ENCODE measurements around the gene PLAC8.
"Not testable (repeated sequence)": the region's sequence is repeated elsewhere in the genome, so short reads cannot be mapped to it uniquely, and the experiment has no call there.

Gene PLAC8

DNA sequence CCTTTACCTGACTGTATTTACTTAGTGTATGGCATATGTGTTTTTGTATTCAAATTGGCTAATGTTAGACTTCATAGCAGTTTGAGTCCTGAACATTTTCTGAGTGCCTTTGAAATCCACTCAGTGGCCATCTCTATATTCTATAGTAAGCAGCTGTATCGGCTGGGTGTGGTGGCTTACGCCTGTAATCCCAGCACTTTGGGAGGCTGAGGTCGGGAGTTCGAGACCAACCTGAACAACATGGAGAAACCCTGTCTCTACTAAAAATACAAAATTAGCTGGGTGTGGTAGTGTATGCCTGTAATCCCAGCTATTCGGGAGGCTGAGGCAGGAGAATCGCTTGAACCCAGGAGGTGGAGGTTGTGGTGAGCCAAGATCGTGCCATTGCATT, 2.8 kb downstream of the PLAC8 start:
- peak; percentile 56 for DNase-seq

DNA sequence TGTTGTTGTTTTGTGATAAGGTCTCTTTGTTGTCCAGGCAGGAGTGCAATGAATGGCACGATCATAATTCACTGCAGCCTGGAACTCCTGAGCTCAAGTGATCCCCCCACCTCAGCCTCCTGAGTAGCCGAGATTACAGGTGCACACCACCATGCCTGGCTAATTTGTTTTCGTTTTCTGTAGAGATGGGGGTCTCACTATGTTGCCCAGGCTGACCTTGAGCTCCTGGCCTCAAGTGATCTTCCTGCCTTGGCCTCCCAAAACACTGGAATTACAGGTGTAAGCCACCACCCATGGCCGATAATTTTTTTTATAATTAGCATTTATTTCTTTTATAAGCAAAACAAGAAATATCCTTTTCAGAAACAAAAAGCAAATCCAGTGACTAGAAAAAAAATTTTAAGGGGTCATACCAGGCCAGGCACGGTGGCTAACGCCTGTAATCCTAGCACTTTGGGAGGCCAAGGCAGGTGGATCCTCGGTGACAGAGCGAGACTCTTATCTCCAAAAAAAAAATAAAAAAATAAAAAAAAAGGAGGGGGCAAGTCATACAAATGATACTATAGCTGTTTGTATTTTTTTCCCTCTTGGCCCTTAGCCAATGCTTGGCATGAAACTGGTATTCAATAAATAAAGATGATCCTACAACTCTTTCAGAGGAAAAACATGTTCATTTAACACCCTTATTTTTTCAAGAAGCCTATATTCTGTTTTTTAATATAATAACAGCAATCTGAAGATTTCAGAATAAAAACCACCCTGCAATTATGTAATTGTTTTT, 3.4 kb downstream of the PLAC8 start:
- DNase-seq: peak; percentile 56

DNA sequence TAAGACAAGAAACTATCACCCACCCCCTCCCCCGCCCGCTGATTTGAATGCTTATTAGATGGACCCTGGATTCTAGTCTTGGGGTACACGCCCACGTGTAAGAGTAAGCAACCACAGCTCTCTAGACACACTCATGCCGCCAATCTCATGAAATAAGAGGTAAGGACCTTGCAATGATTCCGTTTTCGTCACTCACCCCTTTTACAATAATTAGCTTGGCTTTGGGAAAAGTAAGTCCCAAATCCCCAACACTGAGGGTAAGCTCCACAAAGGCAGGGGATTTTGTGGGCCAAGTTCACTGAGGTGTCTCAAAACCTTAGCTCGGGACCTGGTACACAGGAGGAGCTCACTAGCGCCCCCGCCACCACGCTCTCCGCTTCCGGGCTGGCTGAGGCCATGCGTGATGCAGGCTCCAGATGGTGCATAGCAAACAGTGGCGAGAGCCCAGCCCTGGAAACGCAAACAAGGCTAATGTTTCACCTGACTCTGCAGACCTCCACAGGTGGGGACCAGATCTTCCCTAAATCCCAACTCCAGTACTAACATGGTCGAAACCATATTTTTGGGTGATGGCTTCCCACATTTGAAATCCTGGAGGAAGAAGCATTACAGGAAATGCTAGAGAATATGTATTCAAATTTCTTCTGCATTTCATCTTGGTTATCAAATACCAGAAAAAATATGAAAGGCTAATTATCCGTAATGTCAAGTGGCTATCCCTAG, 4.1 kb downstream of the PLAC8 start:
- DNase-seq: peak; percentile 95

DNA sequence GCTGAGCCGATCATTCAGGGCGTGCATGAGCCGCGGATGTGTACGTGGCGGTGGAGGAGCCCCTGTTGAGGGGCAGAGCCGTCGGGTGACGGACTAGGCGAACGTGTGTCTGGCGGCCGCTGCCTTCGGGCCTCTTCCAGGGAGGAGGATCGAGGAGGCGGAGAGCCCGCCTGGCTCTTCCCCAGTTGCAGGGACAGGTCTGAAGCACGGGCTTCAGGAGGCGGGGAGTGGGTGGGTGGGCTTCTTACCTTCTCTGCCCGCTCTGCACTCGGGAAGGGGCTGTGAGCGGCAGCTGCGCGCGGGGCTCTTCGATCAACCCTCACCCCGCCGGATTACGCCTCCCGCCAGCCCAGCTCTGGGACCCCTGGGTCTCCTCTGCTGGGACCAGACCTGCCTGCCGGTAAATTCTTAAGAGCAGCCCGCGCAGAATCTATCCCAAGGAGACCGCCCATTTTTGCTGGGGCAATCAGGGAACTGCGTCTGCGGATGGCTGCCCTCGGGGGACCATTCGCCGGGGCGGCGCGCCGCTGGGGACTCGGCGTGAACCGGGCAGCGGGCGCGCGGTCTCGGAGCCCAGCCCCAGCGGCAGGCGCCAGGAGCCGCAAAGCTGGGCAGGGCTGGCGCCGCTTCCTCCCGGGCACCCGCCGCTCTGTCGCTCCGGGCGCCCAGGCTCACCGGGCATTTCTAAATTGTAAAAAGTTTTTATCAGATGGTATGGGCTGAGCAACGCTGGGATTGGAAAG, 4.9 kb downstream of the PLAC8 start:
- peak; percentile 79 for DNase-seq

DNA sequence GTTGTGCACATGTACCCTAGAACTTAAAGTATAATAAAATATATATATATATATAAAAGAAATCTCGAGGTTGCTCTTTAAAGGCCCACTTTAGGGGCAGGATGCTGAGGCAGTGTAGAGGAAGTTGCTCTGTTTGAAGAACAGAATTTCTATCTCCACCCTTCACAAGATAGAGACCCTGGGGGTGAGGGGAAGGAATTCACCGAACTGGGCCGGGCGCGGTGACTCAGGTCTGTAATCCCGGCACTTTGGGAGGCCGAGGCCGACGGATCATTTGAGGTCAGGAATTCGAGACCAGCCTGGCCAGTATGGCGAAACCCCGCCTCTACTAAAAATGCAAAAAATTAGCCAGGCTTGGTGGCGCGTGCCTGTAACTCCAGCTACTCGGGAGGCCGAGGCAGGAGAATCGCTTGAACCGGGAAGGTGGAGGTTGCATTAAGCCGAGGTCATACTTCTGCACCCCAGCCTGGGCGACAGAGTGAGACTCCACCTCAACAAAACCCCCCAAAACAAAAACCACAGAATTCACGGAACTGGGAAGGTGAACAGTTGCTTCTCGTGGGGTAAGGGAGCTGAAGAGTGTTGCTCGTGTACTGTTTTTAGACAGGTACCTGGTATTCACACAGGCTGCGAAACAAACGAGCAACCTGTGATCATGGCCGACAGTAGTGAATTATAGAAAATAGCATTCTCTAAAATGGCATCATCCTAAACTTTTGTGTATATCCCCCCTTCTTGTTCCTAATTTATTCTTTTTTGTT, 6.2 kb downstream of the PLAC8 start:
- no peak for DNase-seq

DNA sequence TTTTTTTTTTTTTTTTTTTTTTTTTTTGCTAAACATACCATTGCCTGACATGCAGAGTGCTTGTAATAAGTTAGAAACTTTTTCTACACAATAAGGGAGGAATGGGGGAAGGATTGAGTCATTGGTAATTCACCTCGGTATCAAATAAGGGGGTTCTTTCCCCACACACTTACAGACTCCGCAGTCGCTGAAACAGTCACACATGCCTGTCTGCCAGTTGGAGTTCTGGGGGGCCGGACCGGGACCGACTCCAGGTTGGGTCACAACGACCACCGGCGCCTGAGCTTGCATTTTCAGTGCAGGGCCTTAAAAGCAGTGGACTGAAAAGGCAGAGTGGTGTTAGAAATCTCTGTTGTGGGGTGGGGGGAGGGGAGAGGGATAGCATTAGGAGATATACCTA, 6.9 kb downstream of the PLAC8 start:
- no peak for DNase-seq

DNA sequence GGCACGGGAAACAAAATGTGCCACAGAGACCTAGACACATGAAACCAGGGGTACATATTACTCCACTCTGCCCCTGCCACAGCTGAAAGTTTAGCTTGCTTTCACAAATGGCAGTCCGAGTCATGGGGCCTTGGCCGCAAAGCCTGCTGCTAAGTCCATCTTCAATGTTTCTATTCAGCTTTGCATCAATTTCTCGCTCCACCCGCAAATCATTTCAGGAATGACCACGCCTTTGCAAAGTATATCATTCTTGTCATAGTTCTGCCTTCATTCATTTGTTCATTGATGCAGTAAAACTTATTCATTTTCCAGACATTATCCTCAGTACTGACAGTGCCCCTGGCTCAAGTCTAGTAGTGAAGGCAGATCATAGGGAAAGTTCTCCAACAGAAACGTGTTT, 9.5 kb downstream of the PLAC8 start:
- DNase-seq: no peak

DNA sequence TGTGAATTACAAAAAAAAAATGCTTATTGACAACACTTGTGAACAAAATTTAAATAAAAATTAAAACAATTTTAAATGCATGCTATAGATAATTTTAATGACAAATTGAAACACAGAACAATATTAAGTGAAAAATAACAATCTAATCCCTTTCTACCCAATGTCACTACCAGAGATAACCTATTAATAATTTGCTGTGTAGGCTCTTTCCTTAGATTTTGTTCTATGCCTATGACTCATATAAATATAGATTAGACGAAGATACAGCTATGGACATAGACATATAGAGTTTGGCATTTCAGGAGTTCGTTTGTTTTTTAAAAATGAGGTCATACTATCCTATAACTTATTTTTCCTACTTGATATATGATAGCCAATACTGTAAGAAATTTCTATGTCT, 18.1 kb downstream of the PLAC8 start:
- no peak for DNase-seq

DNA sequence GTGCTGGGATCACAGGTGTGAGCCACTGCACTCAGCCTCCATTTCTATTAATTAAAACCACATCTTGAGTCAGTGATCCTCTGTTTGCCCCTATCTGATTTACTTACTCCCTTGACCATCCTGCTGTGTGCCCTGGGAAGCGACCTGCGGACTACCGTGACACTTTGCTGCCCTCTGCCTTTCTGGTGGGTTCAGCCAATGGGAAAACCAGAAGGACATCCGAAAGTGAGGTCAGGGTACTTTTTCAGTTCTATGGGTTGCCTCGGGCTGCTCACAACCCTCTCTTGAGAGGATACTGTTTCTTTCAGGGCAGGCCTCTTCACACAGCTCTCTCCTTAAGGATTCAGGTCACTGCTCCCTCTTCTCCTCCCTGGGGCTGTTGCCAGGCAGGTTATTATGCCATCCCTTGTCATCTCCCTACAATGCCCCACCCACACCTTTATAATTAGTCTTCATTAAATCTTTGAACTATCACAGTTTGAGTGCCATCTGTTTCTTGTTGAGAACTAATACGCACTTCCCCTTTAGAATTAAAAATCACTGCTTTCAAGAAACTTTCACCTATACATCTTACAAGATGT, 21.4 kb downstream of the PLAC8 start:
- DNase-seq: peak; percentile 75

DNA sequence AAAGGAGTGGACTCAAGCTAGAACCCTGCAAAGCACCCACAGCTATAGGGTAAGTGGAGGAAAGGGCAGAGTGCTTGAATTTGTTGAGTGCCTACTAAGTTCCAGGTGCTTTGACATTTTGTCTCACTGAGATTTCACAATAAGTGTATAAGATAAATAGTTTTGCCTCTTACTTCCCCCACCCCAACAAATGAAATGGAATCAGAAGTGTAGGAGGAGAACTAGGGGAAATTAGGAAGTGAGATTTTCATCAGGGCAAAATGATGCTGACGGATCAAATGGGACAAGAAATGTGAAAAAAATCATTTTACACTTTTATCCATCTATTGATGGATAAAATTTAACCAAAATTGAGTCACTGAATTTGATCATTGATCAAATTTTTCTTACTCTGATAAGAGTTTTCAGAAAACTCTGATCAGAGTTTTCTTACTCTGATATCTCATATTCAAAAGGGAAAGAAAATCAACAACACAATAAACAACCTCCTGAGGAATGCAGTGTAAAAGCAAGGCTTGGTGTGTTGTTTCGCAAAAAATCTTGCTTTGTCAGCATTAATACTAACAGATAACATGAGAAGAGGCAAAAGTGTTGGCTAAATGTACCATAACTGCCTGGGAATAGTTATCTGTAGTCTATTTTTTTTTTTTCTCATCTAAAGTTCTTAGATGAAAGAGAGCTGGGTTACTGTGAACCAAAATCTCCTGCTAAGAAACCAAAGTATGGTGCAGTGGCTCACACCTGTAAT, 24.9 kb downstream of the PLAC8 start:
- DNase-seq: no peak

DNA sequence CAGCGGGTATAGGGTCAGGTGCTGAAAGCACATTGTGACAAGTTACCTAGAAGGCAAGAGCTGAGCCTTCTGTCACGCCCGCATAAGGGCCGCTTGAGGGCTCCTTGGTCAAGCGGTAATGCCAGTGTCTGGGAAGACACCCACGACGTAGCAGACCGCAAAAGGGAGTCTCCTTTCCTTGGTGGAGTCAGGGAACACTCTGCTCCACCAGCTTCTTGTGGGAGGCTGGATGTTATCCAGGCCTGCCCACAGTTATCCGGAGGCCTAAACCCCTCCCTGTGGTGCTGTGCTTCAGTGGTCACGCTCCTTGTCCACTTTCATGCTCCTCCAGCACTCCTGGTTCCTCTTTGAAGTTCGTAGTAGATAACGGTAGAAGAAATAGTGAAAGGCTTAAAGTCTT, 29.6 kb downstream of the PLAC8 start:
- DNase-seq: not testable (repeated sequence)

DNA sequence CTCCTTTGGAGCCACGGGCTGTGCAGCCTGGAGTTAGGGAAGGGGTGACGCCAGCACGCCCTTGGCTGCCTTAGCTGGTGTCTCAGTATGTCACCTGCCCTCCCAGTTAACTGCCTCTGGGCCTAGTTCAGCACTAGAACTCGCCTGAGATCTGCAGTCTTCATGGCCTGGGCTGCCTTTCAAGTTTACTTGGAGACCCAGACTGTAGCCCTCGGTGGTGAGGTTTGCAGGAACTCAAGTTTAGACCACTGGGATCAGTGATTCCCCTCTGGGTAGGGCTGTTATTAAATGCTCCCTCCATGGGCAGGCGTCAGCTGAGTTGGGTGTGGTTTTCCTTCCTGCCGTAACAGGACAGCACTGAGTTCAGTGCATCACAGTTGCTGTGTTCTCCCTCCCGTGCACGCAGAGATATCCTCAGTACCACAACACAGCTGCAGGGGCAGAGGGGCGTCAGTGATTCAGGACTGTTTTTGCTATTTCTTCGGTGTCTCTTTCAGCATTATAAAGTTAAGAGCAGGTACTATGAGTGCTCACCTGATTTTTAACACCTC, 30.5 kb downstream of the PLAC8 start:
- DNase-seq: no peak

DNA sequence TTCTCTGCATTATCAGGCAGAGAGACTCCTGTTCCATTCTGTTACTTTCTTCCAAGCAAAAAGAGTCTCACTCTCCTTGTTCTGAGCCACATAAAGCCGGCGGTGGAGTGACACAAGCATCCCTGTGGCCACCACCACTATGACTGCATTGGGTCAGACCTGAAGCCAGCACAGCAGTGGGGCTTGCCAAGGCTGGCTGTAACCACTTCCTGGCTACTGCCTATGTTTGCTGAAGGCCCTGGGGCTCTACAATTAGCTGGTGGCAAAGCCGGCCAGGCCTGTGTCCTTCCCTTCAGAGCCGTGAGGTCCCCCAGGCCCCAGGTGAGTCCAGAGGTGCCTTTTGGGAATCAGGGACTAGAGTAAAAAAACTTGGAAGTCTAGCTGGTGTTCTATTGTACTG, 31.8 kb downstream of the PLAC8 start:
- DNase-seq: peak; percentile 52

DNA sequence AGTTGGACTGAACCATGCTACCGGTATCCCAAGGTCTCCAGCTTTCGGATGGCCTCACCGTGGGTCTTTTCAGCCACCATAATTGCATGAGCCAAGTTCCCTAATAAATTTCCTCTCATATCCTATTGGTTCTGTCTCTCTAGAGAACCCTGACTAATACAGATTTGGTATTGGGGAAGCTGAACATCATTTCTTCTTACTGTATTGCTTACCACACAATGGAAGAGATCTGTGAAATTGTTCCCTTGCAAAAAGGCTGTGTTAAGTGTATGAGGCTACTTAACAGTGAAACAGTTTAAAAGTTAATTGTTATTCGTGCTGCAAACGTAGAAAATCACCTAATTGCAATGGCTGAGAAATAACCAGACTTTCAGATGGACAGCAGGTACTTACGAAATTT, 34.0 kb downstream of the PLAC8 start:
- DNase-seq: no peak

DNA sequence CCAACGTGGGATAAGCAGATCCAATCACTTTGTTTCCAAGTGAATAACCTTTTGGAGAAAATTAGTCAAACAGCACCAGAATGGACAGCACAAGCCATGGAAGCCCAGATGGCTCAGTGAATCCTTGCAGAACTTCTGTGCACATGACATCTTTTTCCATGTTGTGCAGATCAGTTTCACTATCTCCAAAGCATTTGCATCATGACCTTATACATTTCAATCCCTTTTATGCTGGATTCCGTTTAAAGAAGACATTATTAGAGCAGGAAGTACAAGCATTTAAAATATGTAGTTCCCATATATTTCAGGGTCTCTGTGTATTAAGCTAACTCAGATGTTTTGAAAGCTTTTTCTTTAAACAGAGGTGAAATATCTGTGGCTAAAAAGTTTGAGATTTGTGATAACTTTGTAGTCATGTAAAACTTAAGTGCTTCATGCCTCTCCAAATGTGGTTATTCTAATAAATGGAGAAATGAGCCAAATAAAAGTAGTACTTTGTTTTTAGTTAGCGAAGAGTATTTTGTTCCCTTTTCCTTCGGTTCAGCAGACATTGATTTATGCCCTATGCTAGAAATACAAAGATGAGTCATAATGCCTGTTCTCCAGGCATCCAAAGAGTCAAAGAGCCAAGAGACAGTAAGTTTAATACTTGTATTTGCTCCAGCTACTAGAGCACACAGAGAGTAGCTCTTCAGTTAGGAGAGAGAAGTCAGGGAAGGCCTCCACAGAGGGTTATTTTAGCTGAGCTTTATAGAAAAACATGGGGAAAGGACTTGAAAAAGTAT, 39.0 kb downstream of the PLAC8 start:
- DNase-seq: no peak

DNA sequence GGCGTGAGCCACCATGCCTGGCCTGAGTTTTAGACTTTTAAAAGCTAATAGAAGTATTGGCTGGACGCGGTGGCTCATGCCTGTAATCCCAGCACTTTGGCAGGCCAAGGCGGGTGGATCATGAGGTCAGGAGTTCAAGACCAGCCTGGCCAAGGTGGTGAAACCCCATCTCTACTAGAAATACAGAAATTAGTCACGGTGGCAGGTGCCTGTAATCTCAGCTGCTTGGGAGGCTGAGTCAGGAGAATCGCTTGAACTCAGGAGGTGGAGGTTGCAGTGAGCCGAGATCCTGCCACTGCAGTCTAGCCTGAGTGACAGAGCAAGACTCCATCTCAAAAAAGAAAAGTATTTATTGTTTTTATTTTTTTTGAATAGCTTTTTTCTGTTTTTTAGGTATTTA, 39.7 kb downstream of the PLAC8 start:
- DNase-seq: not testable (repeated sequence)

DNA sequence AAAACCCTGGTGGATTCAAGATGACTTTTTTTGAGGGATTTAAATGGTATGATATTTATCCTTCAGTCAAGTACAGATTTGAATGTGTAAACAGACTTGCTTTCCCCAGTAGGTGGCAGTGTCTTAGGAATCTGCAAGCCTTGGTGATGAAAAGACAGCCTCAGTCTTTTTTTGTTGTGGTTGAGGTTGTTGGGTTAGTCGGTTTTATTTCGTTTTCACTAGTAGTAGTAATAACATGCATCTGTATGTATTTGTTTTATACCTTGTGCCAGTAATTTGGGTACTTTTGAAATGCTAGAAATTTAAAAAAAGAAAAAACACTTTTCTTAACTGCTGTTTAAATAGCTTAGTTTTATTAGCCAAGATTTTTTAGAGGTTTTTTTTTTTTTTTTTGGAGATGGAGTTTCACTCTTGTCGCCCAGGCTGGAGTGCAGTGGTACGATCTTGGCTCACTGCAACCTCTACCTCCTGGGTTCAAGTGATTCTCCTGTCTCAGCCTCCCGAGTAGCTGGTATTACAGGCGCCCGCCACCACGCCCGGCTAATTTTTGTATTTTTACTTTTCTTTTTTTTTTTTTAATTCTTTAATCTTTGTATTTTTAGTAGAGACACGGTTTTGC, 40.3 kb downstream of the PLAC8 start:
- peak; percentile 73 for DNase-seq

DNA sequence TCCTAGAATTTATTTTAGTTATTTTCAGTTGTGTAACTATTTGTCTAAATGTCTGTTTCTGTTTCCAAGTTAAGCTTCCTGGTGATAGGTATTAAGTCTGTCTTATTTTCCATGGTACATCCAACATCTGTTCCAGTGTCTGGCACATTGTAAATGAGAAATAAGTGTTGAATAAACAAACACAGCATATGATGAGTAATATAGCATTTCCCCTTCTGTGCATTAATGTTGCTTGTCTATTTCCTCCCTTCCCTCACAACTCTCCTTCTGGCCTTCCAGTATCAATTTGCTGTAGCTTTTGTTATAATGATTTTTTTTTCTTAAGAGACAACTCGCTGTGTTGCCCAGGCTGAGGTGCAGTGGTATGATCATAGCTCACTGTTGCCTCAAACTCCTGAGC, 43.4 kb downstream of the PLAC8 start:
- DNase-seq: peak; percentile 44

DNA sequence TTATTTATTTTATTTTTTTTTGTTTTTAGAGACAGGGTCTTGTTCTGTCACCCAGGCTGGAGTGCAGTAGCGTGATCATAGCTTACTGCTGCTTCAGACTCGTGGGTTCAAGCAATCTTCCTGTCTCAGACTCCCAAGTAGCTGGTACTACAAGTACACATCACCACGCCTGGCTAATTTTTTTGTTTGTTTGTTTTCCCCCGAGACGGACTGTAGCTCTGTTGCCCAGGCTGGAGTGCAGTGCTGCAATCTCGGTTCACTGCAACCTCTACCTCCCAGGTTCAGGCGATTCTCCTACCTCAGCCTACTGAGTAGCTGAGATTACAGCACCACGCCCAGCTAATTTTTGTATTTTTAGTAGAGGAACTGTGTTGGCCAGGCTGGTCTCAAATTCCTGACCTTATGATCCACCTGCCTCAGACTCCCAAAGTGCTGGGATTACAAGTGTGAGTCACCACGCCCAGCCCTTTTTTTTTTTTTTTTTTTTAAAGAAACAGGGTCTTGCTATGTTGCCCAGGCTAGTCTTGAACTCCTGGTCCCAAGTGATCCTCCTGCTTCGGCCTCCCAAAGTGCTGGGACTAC, 47.4 kb downstream of the PLAC8 start:
- peak; percentile 5 for DNase-seq

DNA sequence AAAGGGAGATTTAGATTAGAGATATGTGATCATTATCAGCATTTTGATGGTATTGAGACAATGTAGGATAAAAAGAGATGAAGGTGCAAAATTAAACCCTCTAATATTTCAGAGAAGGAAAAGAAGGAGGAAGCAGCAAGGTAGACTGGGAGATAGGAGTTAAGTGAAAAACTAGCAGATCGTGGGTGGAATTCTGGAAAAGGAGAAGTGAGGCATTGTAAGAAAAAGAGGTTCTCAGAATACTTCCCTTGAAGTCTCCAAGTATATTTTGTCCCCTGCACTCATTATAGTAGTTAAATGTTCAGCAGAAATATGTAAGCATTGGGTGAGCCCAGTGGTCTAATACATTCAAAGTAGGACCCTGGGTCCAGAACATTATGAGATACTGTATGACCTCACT, 49.3 kb downstream of the PLAC8 start:
- DNase-seq: no peak
